Retinal pigment epithelial cell (primary cell): ENCODE measurements around the gene ANXA4.
"Not testable (repeated sequence)": the region's sequence is repeated elsewhere in the genome, so short reads cannot be mapped to it uniquely, and the experiment has no call there.

Source experiments
- DNase-seq: peaks from one replicate; pipeline ENCODE4 v3.0.0-alpha.2; 2010; ENCODE audit warnings: low read depth
- H3K4me3 ChIP-seq: 2 replicates; pipeline ENCODE4 v1.5.1; 2011; ENCODE audit warnings: mild to moderate bottlenecking, low read length, control low read depth, moderate library complexity
- TF ChIP-seq, protein P1 (sequence below): conservative IDR thresholded peaks from 2 replicates; pipeline ENCODE4 v1.5.1; 2011; ENCODE audit warnings: low read depth, low read length, control low read depth, inconsistent platforms

The ANXA4 gene

DNA sequence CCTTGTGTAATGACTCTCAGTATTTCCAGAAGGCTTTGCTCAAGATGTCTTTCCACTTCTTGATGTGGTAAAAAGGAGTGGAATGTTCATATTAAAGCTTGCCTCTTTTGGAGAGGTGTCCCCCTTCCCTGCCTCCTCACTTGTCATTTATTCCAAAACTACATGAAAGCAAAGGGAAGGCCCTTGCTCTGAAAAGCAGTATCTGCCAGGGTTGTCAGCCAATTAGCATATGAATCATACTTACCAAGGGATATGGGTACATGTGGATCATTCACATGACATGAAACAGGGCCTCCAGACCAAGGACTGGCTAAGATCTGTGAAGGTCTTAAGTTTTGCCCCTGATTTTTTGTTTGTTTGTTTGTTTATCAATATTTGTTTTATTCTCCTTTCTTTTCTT lies 31.3 kb downstream of the ANXA4 start:
- H3K4me3 ChIP-seq = no peak overlapping the region
- no peak for DNase-seq
- TF ChIP-seq, protein P1, sequence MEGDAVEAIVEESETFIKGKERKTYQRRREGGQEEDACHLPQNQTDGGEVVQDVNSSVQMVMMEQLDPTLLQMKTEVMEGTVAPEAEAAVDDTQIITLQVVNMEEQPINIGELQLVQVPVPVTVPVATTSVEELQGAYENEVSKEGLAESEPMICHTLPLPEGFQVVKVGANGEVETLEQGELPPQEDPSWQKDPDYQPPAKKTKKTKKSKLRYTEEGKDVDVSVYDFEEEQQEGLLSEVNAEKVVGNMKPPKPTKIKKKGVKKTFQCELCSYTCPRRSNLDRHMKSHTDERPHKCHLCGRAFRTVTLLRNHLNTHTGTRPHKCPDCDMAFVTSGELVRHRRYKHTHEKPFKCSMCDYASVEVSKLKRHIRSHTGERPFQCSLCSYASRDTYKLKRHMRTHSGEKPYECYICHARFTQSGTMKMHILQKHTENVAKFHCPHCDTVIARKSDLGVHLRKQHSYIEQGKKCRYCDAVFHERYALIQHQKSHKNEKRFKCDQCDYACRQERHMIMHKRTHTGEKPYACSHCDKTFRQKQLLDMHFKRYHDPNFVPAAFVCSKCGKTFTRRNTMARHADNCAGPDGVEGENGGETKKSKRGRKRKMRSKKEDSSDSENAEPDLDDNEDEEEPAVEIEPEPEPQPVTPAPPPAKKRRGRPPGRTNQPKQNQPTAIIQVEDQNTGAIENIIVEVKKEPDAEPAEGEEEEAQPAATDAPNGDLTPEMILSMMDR = no peak

DNA sequence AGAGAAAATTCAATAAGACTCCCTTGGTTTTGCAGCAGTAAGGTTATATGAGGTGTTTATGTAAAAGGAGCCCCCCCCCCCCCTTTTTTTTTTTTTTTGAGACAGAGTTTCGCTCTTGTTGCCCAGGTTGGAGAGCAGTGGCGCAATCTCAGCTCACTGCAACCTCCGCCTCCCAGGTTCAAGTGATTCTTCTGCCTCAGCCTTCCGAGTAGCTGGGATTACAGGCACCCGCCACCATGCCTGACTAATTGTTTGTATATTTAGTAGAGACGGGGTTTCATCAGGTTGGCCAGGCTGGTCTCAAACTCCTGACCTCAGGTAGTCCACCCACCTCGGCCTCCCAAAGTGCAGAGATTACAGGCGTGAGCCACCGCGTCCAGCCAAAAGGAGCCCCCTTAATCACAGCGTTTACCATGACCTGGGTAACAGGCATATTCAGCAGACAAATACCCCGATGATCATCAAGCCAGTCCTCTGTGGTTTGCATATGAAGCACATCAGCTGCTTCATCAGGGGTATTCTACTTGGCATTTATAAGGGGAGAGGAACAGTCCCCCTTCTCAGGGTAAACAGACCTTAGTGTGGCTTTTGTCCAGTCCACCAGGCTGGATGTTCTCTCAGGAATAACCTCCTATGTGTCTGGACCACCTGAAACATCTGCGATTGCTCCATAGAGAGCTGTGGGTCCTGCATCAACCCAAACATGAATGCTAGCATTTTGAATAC lies 32.5 kb downstream of the ANXA4 start:
- H3K4me3 ChIP-seq, DNase-seq: not testable (repeated sequence)

DNA sequence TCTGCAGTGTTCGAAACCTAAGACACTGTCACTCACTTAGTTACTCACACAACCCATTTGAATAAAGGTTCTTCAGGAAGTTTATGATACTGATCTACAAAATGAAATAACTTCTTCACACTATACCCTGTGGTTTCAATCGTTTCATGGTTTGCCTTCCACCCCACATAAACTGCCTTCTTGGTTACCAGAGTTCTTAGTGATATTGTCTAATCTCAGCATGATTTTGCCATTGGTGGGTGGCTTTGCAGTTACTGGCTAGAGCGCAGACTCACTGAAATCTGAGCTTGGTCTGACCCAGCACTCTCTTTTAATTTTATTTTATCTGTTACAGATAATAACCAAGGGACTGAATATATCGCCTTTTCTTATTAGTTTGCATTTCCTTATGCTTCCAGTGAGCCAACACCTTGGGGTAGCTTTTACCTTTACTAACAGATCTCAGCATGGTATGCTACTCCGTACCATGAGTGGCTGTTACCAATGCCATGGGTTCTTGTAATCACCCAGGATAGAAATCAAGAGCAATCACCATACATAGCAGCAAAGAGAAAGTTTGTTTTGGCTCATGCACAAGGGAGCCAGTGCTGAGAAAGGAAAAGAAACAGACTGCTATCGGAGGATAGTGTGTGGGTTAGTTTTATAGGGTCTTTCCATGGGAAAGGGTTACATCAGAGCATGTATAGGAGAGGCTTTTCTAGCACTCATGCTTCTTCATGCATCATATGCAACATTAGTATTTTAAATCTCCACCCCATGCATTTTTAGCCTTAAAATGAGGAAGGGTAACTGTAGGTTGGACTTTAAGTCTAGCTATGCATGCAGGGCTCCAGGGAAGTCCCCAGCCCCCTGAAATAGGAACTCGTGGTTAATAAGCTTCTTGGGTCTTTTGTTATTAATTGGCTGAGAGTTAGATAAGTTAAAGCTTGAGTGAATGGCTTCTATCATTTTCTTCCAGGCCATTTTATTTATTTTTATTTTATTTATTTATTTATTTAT lies 33.3 kb downstream of the ANXA4 start:
- no peak for DNase-seq
- no peak overlapping the region for H3K4me3 ChIP-seq
- TF ChIP-seq, protein P1 = no peak

DNA sequence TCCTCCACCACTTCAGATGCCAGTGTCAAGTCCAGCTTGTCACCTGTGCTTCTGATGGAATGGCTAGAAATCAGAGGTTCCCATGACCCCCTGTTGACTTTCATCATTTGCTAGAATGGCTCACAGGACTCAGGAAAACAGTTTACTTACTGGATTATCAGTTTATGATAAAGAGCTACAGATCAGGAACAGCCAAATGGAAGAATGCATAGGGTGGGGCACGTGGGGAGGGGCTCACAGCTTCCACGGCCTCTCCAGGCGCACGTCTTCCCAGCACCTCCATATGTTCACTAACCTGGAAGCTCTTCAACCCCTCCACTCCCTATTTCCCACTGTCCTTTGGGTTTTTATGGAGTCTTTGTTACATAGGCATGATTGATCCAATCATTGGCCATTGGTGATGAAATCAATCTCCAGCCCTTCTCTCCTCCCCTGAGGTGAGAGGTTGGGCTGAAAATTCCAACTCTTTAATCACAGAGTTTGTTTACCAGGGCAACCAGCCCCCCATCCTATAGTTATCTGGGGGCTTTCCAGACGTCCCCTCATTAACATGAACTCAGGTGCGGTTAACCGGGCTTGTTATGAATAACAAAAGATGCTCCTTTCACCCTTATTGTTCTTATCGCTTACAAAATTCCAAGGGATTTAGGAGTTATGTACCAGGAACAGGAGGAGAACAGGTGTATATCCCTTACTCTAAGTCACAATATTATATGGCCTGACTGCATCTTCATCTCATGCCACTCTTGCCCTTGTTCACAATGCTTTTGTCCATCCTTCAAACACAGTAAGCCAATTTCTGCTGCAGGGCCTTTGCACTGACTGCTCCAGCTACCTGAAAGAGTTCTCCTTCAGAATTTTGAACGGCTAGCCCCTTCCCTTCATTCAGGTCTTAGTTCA lies 35.2 kb downstream of the ANXA4 start:
- H3K4me3 ChIP-seq = no peak overlapping the region
- TF ChIP-seq, protein P1 = no peak
- no peak for DNase-seq

DNA sequence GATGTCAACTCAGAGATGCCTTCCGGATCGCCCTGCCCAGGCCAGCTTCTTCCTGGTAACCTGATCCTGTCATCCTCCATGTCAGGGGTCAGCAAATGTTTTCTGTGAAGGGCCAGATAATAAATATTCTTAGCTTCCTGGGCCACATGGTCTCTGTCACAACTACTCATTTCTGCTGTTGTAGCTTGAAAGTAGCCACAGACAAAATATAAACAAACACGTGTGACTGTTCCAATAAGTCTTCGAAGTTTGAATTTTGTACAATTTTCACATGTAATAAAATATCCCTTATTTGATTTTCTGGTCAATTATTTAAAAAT lies 35.8 kb downstream of the ANXA4 start:
- no peak overlapping the region for H3K4me3 ChIP-seq
- DNase-seq = no peak
- TF ChIP-seq, protein P1 = no peak

DNA sequence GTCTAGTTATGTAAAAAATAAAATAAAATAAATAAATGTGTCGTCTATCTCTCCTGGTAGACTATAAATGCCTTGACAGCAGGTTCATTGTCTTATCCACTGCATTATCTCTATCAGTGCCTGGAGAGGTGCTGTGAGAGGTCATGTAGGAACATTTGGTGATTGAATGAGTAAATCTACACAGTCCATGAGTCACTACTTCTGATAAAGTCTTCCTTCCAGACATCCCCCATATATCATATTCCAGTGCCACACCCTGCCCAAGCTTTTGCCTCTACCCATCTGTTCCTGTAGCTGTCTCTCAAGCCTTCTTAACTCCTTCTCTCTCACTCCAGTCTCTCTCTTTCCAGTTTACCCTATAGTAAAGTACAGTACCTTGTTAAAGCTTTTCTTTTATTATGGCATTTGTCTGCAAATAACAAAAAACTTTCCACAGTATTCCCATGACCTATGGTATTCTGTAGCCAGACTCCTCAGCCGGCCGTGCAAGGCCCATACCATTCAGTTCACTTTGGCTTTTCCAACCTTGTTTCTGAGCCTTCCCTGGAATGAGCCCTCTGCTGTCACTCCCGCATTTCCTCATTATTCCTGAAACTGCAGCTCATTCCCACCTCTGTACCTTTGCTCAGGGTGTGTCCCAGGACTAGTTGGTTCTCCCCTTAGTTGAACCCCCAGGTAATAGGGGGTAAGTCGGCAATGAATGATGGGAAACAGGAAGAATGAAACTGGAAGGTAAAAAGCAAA lies 37.5 kb downstream of the ANXA4 start:
- no peak for DNase-seq
- TF ChIP-seq, protein P1 = no peak
- no peak overlapping the region for H3K4me3 ChIP-seq
